HUES48 (cell line): ENCODE results near the gene IVNS1ABP.

Source experiments
- H3K27ac ChIP-seq: one replicate; pipeline ENCODE4 v1.7.0; 2013; ENCODE audit warnings: low read depth, low read length, inconsistent platforms
- H3K27me3 ChIP-seq: 2 replicates; pipeline ENCODE4 v1.6.1; 2013; ENCODE audit warnings: mild to moderate bottlenecking, low read length; ENCODE audit not compliant: control insufficient read depth, insufficient read depth
- H3K36me3 ChIP-seq: 2 replicates; pipeline ENCODE4 v1.6.1; 2013; ENCODE audit warnings: low read length; ENCODE audit not compliant: control insufficient read depth, insufficient read depth
- H3K4me1 ChIP-seq: 2 replicates; pipeline ENCODE4 v1.6.1; 2013; ENCODE audit warnings: mild to moderate bottlenecking, low read length; ENCODE audit not compliant: control insufficient read depth, insufficient read depth
- H3K4me3 ChIP-seq: 2 replicates; pipeline ENCODE4 v1.5.1; 2013; ENCODE audit warnings: mild to moderate bottlenecking, low read depth, low read length
- H3K9ac ChIP-seq: 2 replicates; pipeline ENCODE4 v1.6.1; 2013; ENCODE audit warnings: mild to moderate bottlenecking, low read depth, low read length, moderate library complexity
- H3K9me3 ChIP-seq: 2 replicates; pipeline ENCODE4 v1.6.1; 2013; ENCODE audit warnings: low read length; ENCODE audit not compliant: control insufficient read depth, insufficient read depth

Gene IVNS1ABP

DNA sequence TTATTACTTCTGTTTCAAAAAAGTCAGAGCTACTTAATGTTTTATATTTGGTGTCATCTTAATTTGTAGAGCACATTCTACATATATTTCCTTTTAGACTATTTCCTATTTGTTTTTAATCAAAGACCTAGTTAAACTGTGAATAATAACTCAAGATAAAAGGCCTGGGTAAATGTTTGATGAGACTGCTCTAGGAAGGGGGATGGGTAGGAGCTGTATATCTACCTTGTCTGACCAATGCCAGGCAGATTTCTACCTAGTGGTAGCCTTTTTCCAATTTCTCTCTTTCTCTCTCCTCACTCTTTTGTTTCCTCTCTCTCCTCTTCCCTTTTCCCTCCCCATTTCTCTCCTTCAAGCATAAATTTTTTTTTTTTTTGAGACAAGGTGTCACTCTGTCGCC lies 31.9 kb upstream of the IVNS1ABP start:
- no peaks in the 10 kb centered on the region for H3K27me3 ChIP-seq
- H3K9ac ChIP-seq, result no peak overlapping the region
- no peaks in the 10 kb centered on the region for H3K9me3 ChIP-seq
- H3K4me1 ChIP-seq, result no peaks in the 10 kb centered on the region
- no peak overlapping the region for H3K27ac ChIP-seq
- H3K36me3 ChIP-seq, result no peaks in the 10 kb centered on the region
- H3K4me3 ChIP-seq, result no peak overlapping the region

DNA sequence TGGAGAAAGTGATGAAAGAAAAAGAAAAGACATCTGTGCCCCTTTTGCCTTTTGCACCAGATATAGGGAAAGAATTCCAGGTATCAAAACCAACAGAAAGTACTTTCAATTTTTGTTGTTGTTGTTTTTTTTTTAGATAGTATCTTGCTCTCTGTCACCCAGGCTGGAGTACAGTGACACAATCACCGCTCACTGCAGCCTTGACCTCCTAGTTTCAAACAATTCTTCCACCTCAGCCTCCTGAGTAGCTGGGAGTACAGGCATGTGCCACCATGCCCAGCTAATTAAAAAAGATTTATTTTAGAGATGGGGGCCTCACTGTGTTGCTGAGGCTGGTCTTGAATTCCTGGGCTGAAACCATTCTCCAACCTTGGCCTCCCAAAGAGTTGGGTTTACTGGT lies 31.3 kb upstream of the IVNS1ABP start:
- Histone ChIP-seq H3K9ac (no peak overlapping the region), H3K27me3 (no peaks in the 10 kb centered on the region), H3K36me3 (no peaks in the 10 kb centered on the region), H3K9me3 (no peaks in the 10 kb centered on the region), H3K4me3 (no peak overlapping the region), H3K4me1 (no peaks in the 10 kb centered on the region), H3K27ac (no peak overlapping the region)

DNA sequence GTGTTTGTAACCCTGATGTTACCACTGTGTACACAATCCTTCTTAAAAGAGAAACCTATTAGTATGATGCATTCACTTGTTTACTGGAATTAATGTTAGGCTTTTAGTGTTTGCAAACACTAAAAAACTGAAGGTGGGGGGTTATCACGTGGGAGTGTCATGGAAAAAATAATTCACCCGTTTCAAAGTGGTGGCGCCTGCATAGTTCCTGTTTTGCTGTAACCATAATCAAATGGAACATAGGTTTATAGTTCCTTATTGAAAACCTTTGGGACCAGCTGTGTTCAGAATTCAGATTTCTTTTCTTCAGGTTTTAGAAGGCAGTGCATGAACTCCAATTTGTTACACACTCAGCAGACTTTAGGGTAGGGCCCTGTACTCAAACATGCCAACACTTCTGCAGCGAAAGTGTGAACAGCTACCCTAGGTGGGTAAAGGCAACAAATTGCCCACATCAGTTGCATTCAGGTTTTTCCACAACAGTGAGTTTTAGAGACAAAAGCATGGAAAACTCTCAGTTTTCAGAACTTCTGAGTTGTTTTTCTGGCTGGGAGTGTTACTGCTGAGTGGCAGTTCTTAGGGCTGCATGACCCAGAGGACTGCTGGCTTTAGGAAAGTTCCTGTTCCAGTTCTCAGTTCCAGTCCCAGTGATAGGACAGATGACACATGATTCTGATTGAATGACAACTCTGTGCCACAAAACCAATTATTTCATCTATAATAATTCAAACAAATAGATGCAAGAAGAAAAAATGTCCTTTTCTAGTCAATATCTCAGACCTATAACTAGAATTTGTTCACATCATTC lies 29.1 kb upstream of the IVNS1ABP start:
- Histone ChIP-seq H3K27ac (no peak overlapping the region), H3K9me3 (no peaks in the 10 kb centered on the region), H3K36me3 (no peaks in the 10 kb centered on the region), H3K4me1 (no peaks in the 10 kb centered on the region), H3K9ac (no peak overlapping the region), H3K4me3 (no peak overlapping the region), H3K27me3 (no peaks in the 10 kb centered on the region)

DNA sequence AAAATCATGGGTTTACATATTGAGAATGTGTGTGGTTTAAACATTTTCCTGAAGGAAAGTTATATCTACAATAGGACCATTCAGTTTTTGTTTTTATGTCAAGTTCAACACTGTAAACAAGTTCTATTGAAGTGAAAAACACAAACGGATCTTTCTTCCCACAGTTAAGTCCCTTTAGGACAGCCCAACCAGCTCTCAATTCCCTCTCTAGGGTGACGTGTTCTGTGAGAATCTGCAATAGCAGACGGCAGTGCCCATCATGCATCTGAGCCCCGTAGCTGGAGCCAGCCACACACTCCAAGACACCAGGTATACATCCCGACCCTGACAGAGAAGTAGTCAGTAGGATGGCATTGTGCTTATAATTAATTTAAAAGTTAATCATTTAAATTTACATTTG lies 26.3 kb upstream of the IVNS1ABP start:
- no peaks in the 10 kb centered on the region for H3K36me3 ChIP-seq
- no peaks in the 10 kb centered on the region for H3K9me3 ChIP-seq
- no peaks in the 10 kb centered on the region for H3K27me3 ChIP-seq
- no peaks in the 10 kb centered on the region for H3K4me1 ChIP-seq
- no peak overlapping the region for H3K4me3 ChIP-seq
- no peak overlapping the region for H3K27ac ChIP-seq
- H3K9ac ChIP-seq, result no peak overlapping the region

DNA sequence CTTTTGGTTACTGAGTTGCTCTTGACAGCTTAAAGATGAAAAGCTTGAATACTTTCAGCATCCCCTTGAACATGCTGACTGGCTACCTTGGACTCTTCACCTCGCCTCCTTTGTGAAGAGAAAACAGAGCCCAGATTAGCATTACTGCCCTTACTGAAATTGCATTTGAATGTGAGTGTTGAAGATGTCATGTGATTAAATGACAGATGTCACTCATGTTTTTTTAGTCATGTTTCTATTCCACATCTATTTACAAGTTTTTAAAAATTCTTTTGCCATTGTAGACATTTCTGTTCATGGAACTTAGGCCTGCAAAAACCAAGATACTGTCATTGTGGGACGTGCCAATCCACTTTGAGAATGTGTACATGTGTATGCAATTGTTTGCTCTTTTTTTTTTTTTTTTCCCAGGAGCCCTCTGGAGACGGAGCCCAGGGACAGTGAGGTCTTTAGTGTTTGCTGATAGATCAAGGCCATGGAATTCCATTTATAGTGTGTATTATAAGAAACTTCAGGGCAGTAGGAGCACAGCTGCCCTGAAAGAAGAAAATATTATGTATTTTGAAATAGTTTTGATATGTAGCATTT lies 25.7 kb upstream of the IVNS1ABP start:
- Histone ChIP-seq H3K36me3 (no peaks in the 10 kb centered on the region), H3K4me3 (no peak overlapping the region), H3K27ac (no peak overlapping the region), H3K27me3 (no peaks in the 10 kb centered on the region), H3K9ac (no peak overlapping the region), H3K9me3 (no peaks in the 10 kb centered on the region), H3K4me1 (no peaks in the 10 kb centered on the region)

DNA sequence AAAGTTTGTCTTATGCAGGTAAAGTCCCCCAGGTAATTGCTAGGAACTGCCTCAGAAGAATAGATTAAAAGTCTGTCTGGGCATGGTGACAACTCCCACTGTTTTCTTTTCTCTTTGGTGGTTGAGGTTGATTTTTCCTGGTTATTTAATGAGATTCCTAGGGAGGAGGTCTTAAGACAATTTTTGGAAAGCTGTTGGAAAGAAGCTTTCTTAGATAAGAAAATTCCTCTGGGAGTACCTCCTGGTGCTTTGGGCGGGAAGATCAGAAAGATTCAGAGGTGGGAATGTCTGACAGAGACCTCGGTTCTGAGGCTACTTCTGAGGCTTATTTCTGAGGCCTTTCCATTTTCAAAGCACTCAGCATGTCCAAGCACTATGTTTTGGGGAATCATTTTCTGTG lies 25.0 kb upstream of the IVNS1ABP start:
- no peaks in the 10 kb centered on the region for H3K36me3 ChIP-seq
- H3K4me1 ChIP-seq, result no peaks in the 10 kb centered on the region
- H3K27me3 ChIP-seq, result no peaks in the 10 kb centered on the region
- no peak overlapping the region for H3K4me3 ChIP-seq
- peak overlapping the region; percentile 5 for H3K27ac ChIP-seq
- H3K9ac ChIP-seq, result no peak overlapping the region
- H3K9me3 ChIP-seq, result no peaks in the 10 kb centered on the region

DNA sequence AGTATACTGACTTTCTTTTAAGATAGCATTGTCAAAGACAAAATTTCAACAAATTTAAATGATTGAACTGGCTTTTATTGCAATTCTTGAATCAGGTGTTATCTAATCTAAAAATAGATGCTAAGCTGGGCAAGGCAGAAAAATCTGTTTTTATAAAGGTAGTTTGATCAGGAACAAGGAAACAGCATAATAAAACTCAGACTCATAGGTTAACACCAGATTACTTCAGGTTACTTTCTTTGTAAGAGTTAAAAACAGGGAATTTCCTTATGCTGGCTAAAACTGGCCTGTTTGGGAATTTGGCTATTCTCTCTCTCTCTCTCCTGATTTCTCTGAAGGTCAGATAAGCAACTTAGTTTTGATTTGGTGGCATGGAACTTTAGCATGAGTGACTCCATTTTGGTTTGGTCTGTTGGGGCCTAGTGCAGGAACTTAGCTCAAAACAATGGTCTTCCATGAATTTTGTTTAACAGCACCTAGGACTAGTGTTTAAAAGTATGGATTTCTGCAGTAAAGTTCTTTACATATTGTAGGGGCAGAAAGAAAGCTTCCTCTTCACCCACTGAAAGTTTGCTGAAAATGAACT lies 24.2 kb upstream of the IVNS1ABP start:
- Histone ChIP-seq H3K36me3 (no peaks in the 10 kb centered on the region), H3K4me3 (no peak overlapping the region), H3K27me3 (no peaks in the 10 kb centered on the region), H3K9me3 (no peaks in the 10 kb centered on the region), H3K4me1 (no peaks in the 10 kb centered on the region), H3K9ac (no peak overlapping the region), H3K27ac (peak overlapping the region; percentile 5)

DNA sequence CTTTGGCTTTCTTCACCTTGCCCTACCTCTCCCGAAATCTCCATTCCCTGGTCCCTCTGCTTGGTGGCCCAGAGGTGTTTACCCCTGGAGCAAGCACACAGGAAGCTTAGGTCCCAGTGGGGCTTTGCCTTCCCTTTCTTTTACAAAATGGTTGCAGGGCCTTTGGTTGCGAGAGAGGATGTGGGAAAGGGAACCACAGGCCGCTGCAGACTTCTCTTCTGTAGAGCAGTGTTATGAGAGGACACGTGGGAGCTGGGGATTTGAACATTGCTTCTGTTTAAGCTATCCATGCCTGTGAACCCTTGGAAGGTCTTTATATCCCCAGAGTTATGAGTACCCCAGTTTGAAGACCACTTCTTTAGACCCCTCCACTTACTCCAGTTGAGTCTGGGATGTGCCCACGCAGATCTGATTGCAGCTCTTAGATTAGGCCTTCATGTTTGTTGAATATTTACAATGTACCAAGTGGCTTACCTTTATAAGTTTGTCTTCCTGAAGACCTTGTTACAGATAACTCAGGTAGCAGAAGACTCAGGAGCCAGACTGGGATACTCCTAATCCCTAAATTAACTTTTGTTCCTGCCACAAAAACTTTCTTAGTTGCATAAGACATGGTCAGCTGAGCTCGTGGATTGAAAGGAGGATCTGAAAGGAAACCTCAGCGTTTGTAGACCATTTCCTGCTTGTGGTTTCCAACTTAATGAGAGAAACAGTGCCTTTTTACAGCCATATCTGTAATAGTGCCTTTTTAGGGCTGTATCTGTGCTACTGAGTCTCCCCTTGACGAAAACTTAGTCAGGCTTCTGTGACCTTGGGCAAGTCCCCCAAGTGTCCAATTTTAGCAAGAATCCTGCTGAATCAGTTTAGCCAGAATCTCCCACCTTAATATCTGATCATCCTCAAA lies 21.9 kb upstream of the IVNS1ABP start:
- Histone ChIP-seq H3K36me3 (no peaks in the 10 kb centered on the region), H3K27me3 (no peaks in the 10 kb centered on the region), H3K4me1 (no peaks in the 10 kb centered on the region), H3K9ac (no peak overlapping the region), H3K9me3 (no peaks in the 10 kb centered on the region), H3K27ac (no peak overlapping the region), H3K4me3 (no peak overlapping the region)

DNA sequence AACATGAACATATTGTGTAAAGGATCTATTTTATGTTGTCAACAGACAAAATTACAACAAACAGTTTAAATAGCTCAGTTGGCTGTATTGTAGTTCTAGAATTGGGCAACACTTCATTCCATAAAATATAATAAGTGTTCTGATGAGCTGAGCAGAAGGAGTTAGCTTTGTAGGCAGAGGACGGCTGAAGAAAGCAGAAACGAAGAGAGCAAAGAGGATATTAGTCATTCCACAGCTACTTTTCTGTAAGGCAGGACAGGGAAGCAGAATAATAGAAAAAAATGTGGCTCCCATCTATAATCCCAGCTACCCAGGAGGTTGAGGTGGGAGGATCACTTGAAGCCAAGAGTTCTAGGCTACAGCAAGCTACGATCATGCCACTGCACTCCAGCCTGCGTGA lies 20.2 kb upstream of the IVNS1ABP start:
- Histone ChIP-seq H3K27ac (no peak overlapping the region), H3K9ac (no peak overlapping the region), H3K4me3 (no peak overlapping the region), H3K9me3 (no peaks in the 10 kb centered on the region), H3K4me1 (no peaks in the 10 kb centered on the region), H3K36me3 (no peaks in the 10 kb centered on the region), H3K27me3 (no peaks in the 10 kb centered on the region)

DNA sequence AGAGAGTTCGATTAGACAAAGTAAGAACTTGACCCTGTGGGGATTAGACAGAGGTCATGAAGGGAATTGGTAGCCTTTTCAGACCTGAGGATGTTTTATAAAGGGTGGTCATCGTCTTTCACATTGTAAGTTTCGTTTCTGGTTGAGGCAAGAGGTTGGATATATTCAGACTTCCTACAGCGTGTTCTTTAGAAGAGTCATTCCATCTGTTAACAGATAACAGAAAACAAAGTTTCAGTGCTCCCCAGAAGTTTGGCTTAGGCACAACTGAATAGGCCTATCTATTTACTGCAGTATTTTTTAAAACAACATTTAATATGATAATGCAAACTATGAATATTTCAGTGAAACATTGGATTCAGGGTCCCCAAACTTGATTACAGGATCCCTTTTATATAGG lies 17.1 kb upstream of the IVNS1ABP start:
- H3K27ac ChIP-seq, result no peak overlapping the region
- H3K9me3 ChIP-seq, result no peaks in the 10 kb centered on the region
- no peaks in the 10 kb centered on the region for H3K36me3 ChIP-seq
- H3K9ac ChIP-seq, result no peak overlapping the region
- H3K27me3 ChIP-seq, result no peaks in the 10 kb centered on the region
- no peak overlapping the region for H3K4me3 ChIP-seq
- 0 out of 2 replicates have a peak, but pooled peaks cover under 1% of the 10 kb centered on the region for H3K4me1 ChIP-seq
